Measurements from ENCODE around the gene RTL10. TPM values are rescaled to one million over a fixed set of nuclear protein-coding genes. Genes with fewer than 3 reads are reported as not detected.
A peak's percentile ranks its signal among the peaks of the same experiment; 100 is the strongest.

The RTL10 gene
- total RNA-seq (2012; rRNA removed): 9.4 and 12.0 TPM in 2 replicates

DNA sequence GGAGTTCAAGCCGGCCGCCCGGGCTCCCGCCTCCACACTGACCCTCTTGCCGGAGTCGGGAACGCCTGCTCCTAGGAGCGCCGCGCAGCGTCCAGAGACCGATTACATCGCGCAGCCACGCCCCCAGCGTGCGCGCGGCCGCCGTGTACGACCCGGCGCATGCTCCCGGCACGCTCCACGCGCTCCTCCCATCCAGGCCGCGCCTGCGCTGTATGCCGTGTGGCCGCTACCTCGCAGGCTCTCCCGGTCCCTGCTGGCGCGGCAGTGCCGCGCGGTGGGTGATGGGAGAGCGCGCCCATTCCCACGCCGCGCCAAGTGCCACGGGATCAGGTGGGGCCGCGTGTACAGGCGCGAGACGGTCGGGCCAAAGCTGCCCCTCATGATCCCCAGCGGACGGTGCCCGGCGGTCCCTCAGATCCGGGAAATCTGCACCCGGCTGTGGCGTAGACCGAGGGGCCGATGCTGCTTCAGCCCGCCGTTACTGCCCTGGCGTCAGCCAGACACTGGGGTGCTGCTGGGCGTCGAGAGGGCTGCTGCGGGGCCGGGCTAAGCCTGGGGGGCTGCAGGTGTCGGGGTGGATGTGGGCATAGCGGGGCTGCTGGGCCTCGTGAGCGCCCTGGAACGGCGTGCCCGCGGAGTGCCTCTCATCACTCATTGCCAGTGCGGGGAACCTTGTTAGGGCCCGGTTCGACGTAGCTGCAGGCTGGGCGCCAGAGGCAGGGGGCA is at the start of gene RTL10, which contains the start of gene GNB1L:
Gene RTL10, minus strand, starts transcription at position 97 of the 726 bp plus-strand sequence. CDS start 2,613 bp downstream, outside the sequence.
Gene GNB1L, minus strand, starts transcription at position 97 of the 726 bp plus-strand sequence. CDS start 33,519 bp downstream, outside the sequence.
- peak within 1 kb of the TSS; percentile 99 for H3K4me3 ChIP-seq (ENCODE audit: low read length)
- H3K4me1 ChIP-seq (ENCODE audit: control insufficient read depth, insufficient read depth, low read length): peaks cover 46% of the 10 kb centered on the region
- H3K9me3 ChIP-seq (replicated peaks; ENCODE audit: low read length): no peaks in the 10 kb centered on the region
- H3K27me3 ChIP-seq (ENCODE audit: control insufficient read depth, insufficient read depth, low read length): no peaks in the 10 kb centered on the region
- peaks cover 40% of the 10 kb centered on the region for H3K36me3 ChIP-seq (ENCODE audit: insufficient read depth, low read length)
- peak within 1 kb of the TSS; percentile 99 for H3K4me2 ChIP-seq (ENCODE audit: low read length)
- H3K9ac ChIP-seq (ENCODE audit: low read depth, low read length): peak within 1 kb of the TSS; percentile 97

GRCh38 chr22:19904174-19904856 is 49.6 kb upstream of the RTL10 start:
- Histone ChIP-seq H3K9ac (ENCODE audit: low read depth, low read length) (no peak overlapping the region), H3K36me3 (ENCODE audit: insufficient read depth, low read length) (peaks cover 8% of the 10 kb centered on the region), H3K4me3 (ENCODE audit: low read length) (no peak overlapping the region)

DNA sequence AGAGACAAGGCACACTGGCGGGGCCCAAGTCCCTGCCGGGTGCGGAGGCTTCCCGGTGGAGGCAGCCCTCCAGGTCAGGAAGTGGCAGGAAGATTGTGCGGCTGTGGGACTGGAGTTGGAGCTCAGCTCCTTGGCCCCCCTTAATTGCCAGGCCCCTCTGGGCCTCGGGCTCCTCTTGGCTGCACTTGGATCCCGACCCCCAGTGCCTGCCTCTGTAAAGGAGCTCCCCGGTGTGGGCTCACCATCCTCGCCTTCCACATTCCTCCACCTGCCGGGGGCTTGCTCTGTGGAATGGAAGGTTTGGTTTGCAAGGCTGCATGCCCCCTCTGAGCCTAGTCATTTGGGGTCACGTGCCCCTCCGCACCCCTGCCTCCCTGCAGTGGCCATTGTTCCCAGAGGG is 48.8 kb upstream of the RTL10 start:
- H3K36me3 ChIP-seq (ENCODE audit: insufficient read depth, low read length): peaks cover 7% of the 10 kb centered on the region
- no peak overlapping the region for H3K4me2 ChIP-seq (ENCODE audit: low read length)
- H3K27me3 ChIP-seq (ENCODE audit: control insufficient read depth, insufficient read depth, low read length): no peaks in the 10 kb centered on the region
- H3K9me3 ChIP-seq (replicated peaks; ENCODE audit: low read length): no peaks in the 10 kb centered on the region
- no peak overlapping the region for H3K4me3 ChIP-seq (ENCODE audit: low read length)
- no peak overlapping the region for H3K9ac ChIP-seq (ENCODE audit: low read depth, low read length)
- peaks cover 12% of the 10 kb centered on the region for H3K4me1 ChIP-seq (ENCODE audit: control insufficient read depth, insufficient read depth, low read length)

More at GRCh38 chr22:19904174-19904856, 49.6 kb upstream of the RTL10 start:
- Histone ChIP-seq H3K9me3 (replicated peaks; ENCODE audit: low read length) (no peaks in the 10 kb centered on the region), H3K4me2 (ENCODE audit: low read length) (no peak overlapping the region), H3K4me1 (ENCODE audit: control insufficient read depth, insufficient read depth, low read length) (peaks cover 12% of the 10 kb centered on the region), H3K27me3 (ENCODE audit: control insufficient read depth, insufficient read depth, low read length) (no peaks in the 10 kb centered on the region)

- H3K36me3 ChIP-seq (ENCODE audit: insufficient read depth, low read length): peaks cover 2% of the 10 kb centered on the region
- no peaks in the 10 kb centered on the region for H3K27me3 ChIP-seq (ENCODE audit: control insufficient read depth, insufficient read depth, low read length)
- H3K9ac ChIP-seq (ENCODE audit: low read depth, low read length): peak overlapping the region; percentile 25
- no peaks in the 10 kb centered on the region for H3K9me3 ChIP-seq (replicated peaks; ENCODE audit: low read length)
- H3K4me3 ChIP-seq (ENCODE audit: low read length): no peak overlapping the region
- H3K4me2 ChIP-seq (ENCODE audit: low read length): no peak overlapping the region
- peaks cover 12% of the 10 kb centered on the region for H3K4me1 ChIP-seq (ENCODE audit: control insufficient read depth, insufficient read depth, low read length)
These were observed 48.4 kb upstream of the RTL10 start for GRCh38 chr22:19903031-19903430.

GRCh38 chr22:19902245-19902715 is 47.6 kb upstream of the RTL10 start:
- H3K9ac ChIP-seq (ENCODE audit: low read depth, low read length): peak overlapping the region; percentile 25
- no peaks in the 10 kb centered on the region for H3K9me3 ChIP-seq (replicated peaks; ENCODE audit: low read length)
- H3K4me1 ChIP-seq (ENCODE audit: control insufficient read depth, insufficient read depth, low read length): peaks cover 12% of the 10 kb centered on the region
- no peak overlapping the region for H3K4me3 ChIP-seq (ENCODE audit: low read length)
- H3K27me3 ChIP-seq (ENCODE audit: control insufficient read depth, insufficient read depth, low read length): no peaks in the 10 kb centered on the region
- H3K36me3 ChIP-seq (ENCODE audit: insufficient read depth, low read length): peaks cover 2% of the 10 kb centered on the region
- H3K4me2 ChIP-seq (ENCODE audit: low read length): no peak overlapping the region

- H3K36me3 ChIP-seq (ENCODE audit: insufficient read depth, low read length): peaks cover 2% of the 10 kb centered on the region
- peaks cover 15% of the 10 kb centered on the region for H3K4me1 ChIP-seq (ENCODE audit: control insufficient read depth, insufficient read depth, low read length)
- no peaks in the 10 kb centered on the region for H3K9me3 ChIP-seq (replicated peaks; ENCODE audit: low read length)
- H3K9ac ChIP-seq (ENCODE audit: low read depth, low read length): no peak overlapping the region
- no peaks in the 10 kb centered on the region for H3K27me3 ChIP-seq (ENCODE audit: control insufficient read depth, insufficient read depth, low read length)
- H3K4me2 ChIP-seq (ENCODE audit: low read length): no peak overlapping the region
- H3K4me3 ChIP-seq (ENCODE audit: low read length): no peak overlapping the region
These were observed 47.0 kb upstream of the RTL10 start for GRCh38 chr22:19901577-19902244.

DNA sequence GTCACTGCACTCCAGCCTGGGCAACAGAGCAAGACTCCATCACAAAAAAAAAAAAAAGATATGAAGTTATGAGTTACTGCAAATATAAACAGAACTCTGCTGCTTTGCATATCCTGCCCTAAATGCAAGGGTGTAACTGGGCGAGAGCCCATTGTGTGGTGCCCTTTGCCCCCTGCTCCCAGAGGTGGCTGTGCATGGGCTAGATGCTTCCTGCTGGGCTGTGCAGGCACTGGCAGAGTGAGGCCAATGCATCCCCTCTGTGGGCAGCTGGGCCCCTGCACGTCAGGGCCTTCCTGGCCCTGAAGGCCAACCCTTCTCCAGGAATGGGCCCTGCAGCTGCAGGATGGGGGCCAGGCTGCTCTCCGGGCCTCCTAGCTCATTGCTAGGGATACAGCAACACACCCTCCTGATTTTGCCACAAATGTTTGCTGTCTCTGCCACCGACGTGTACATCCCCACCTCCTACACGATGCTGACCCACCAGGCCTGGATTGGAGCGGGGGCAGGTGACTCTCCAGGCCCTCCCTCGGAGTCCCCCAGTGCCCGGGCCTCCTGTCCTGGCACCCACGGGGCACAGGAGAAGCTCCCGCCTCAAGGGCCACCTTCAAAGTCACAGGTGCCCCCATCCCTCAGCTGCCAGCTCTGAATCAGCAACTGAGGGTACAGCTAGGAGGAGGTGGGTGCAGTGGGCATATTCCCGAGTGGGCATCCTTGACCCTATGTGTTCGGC is 46.2 kb upstream of the RTL10 start:
- Histone ChIP-seq H3K36me3 (ENCODE audit: insufficient read depth, low read length) (peaks cover 2% of the 10 kb centered on the region), H3K4me2 (ENCODE audit: low read length) (no peak overlapping the region), H3K9me3 (replicated peaks; ENCODE audit: low read length) (no peaks in the 10 kb centered on the region), H3K9ac (ENCODE audit: low read depth, low read length) (no peak overlapping the region), H3K27me3 (ENCODE audit: control insufficient read depth, insufficient read depth, low read length) (no peaks in the 10 kb centered on the region), H3K4me3 (ENCODE audit: low read length) (no peak overlapping the region), H3K4me1 (ENCODE audit: control insufficient read depth, insufficient read depth, low read length) (peaks cover 20% of the 10 kb centered on the region)

- H3K4me2 ChIP-seq (ENCODE audit: low read length): no peak overlapping the region
- H3K9me3 ChIP-seq (replicated peaks; ENCODE audit: low read length): no peaks in the 10 kb centered on the region
- H3K9ac ChIP-seq (ENCODE audit: low read depth, low read length): no peak overlapping the region
These were observed 44.3 kb upstream of the RTL10 start for GRCh38 chr22:19898831-19899567.

GRCh38 chr22:19898145-19898544 is 43.5 kb upstream of the RTL10 start:
- Histone ChIP-seq H3K4me1 (ENCODE audit: control insufficient read depth, insufficient read depth, low read length) (peaks cover 18% of the 10 kb centered on the region), H3K4me2 (ENCODE audit: low read length) (no peak overlapping the region), H3K4me3 (ENCODE audit: low read length) (no peak overlapping the region), H3K9me3 (replicated peaks; ENCODE audit: low read length) (no peaks in the 10 kb centered on the region), H3K27me3 (ENCODE audit: control insufficient read depth, insufficient read depth, low read length) (no peaks in the 10 kb centered on the region), H3K36me3 (ENCODE audit: insufficient read depth, low read length) (peaks cover 14% of the 10 kb centered on the region), H3K9ac (ENCODE audit: low read depth, low read length) (no peak overlapping the region)

More at GRCh38 chr22:19898831-19899567, 44.3 kb upstream of the RTL10 start:
- H3K4me1 ChIP-seq (ENCODE audit: control insufficient read depth, insufficient read depth, low read length): peaks cover 20% of the 10 kb centered on the region
- peaks cover 6% of the 10 kb centered on the region for H3K36me3 ChIP-seq (ENCODE audit: insufficient read depth, low read length)
- no peak overlapping the region for H3K4me3 ChIP-seq (ENCODE audit: low read length)
- H3K27me3 ChIP-seq (ENCODE audit: control insufficient read depth, insufficient read depth, low read length): no peaks in the 10 kb centered on the region

DNA sequence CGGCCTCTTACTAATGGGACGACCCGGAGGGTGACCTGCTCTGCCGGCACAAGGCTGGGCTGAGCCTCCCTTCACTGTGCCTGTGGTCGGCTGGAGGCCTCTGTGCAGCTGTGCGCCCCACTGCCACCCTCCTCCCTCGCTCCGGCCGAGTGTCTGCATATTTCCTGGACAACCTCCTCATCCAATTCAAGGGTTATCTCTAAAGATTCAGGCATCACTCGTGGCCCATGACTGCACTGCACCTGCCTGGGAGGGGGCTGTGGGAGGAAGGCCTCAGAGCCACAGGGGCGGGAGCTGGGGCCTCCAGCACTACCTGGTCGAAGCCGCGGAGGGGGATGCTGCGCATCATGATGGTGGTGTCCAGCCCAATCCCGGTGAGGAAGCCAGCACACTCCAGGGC is 43.1 kb upstream of the RTL10 start:
- H3K9ac ChIP-seq (ENCODE audit: low read depth, low read length): no peak overlapping the region
- no peak overlapping the region for H3K4me2 ChIP-seq (ENCODE audit: low read length)
- peaks cover 18% of the 10 kb centered on the region for H3K36me3 ChIP-seq (ENCODE audit: insufficient read depth, low read length)
- no peaks in the 10 kb centered on the region for H3K27me3 ChIP-seq (ENCODE audit: control insufficient read depth, insufficient read depth, low read length)
- no peaks in the 10 kb centered on the region for H3K9me3 ChIP-seq (replicated peaks; ENCODE audit: low read length)
- H3K4me1 ChIP-seq (ENCODE audit: control insufficient read depth, insufficient read depth, low read length): peaks cover 18% of the 10 kb centered on the region
- no peak overlapping the region for H3K4me3 ChIP-seq (ENCODE audit: low read length)

Measured in skeletal muscle satellite cell (primary cell).